Breast epithelium (tissue), 4 donors: ENCODE measurements around the gene ATP8A1. TPM values are rescaled to one million over a fixed set of nuclear protein-coding genes. Genes with fewer than 3 reads are reported as not detected.

Source experiments
- DNase-seq, 2 donors: peaks; one replicate each; pipeline ENCODE4 v3.0.0-alpha.2; 2019; ENCODE audit warnings: low spot score in 2 of 2
- H3K27ac ChIP-seq, 2 donors: fragments of 200-600 bp; sonication (generic) in 1 of 2; one replicate each; pipeline ENCODE4 v1.5.1; 2016 to 2019; ENCODE audit warnings: mild to moderate bottlenecking in 1 of 2
- H3K27me3 ChIP-seq, 2 donors: fragments of 200-600 bp; sonication (generic) in 1 of 2; one replicate each; pipeline versions ENCODE4 v1.5.1 to v1.6.0; 2017 to 2019; ENCODE audit warnings: control low read depth in 1 of 2, mild to moderate bottlenecking in 1 of 2
- H3K36me3 ChIP-seq: fragments of 200-600 bp; one replicate; pipeline ENCODE4 v1.5.1; 2019
- H3K4me1 ChIP-seq, 2 donors: fragments of 200-600 bp; sonication (generic); one replicate each; pipeline ENCODE4 v1.5.1; 2016 to 2019; ENCODE audit warnings: control low read depth in 1 of 2
- H3K4me3 ChIP-seq, 3 donors: fragments of 200-600 bp; sonication (generic); 1 replicate in 2 of 3; 2 replicates in 1 of 3; pipeline ENCODE4 v1.5.1; 2016 to 2019; ENCODE audit warnings: mild to moderate bottlenecking in 3 of 3, moderate library complexity in 2 of 3
- H3K9me3 ChIP-seq, 2 donors: fragments of 200-600 bp; sonication (generic) in 1 of 2; one replicate each; pipeline ENCODE4 v1.5.1; 2016 to 2019; ENCODE audit warnings: control low read depth in 1 of 2
- POLR2A ChIP-seq: fragments of 450-650 bp; IDR thresholded peaks from one replicate; pipeline ENCODE4 v1.6.1; 2016; ENCODE audit warnings: antibody characterized with exemption, mild to moderate bottlenecking, moderate library complexity
- POLR2AphosphoS5 ChIP-seq, 3 donors: sonication (generic); formaldehyde crosslinking; IDR thresholded peaks; one replicate each; pipeline ENCODE4 v1.6.1; 2017; ENCODE audit warnings: antibody characterized with exemption in 3 of 3
- intact Hi-C: fragments of 100-400 bp; cut with DNase I; formaldehyde crosslinking; loops from one replicate; pipeline ENCODE4 v1.15.1; 2023; ENCODE audit warnings: low total_unique reads
- total RNA-seq, 3 donors: library from RNA; depleted of rRNA; stranded (reverse); fragments of >200 nt; gene quantifications; one replicate each; pipeline ENCODE4 v1.1.0, GENCODE V29; 2016
- TF ChIP-seq, protein P1 (sequence below), 3 donors: fragments of 450-650 bp; IDR thresholded peaks; one replicate each; pipeline ENCODE4 v1.5.1; 2016 to 2017; ENCODE audit warnings: antibody characterized with exemption in 3 of 3, mild to moderate bottlenecking in 3 of 3, moderate library complexity in 3 of 3

Gene ATP8A1
- total RNA-seq, 3 donors from 2014 or later, result 12.2 to 17.0 (median 14.8) TPM

DNA sequence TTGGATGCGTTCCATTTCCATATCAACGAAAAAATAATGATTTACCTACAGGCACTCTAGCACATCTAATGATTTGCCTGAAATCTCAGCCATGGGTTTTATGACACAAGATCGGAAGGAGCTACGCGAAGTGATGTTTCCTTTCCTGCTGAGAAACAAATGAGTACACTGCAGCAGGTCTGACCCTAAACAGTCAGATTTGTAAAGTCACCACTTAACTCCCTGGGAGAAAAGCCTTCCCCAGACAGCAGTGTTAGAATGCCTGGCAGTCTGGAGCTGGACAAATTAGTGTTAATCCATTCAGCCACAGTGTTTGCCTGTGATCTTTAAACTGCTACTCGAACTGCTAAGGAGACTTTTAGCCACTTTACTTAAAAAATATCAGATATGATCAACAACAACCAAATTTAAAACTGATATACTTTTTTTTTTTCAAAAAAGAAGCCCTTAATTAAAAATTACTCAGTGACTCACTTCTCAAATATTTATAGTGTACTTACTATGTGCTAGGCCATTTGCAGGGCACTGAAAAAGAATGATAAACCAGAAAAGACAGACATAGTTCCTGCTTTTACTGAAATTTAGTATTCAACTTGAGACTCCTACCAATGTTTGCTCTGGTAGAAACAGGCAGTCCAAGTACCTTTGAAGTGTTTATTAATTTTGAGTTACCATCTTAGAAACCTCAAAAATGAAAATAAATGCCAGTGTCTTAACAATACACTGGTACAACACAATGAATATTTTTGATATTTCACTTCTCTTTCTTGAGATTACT is 155.1 kb downstream of the ATP8A1 start:
- Histone ChIP-seq H3K36me3 (no peaks in the 10 kb centered on the region), H3K4me1 (no peaks in the 10 kb centered on the region), H3K4me3 (no peak overlapping the region), H3K27me3 (no peaks in the 10 kb centered on the region), H3K9me3 (no peaks in the 10 kb centered on the region), H3K27ac (no peak overlapping the region)
- no peak for DNase-seq
- TF ChIP-seq, protein P1, sequence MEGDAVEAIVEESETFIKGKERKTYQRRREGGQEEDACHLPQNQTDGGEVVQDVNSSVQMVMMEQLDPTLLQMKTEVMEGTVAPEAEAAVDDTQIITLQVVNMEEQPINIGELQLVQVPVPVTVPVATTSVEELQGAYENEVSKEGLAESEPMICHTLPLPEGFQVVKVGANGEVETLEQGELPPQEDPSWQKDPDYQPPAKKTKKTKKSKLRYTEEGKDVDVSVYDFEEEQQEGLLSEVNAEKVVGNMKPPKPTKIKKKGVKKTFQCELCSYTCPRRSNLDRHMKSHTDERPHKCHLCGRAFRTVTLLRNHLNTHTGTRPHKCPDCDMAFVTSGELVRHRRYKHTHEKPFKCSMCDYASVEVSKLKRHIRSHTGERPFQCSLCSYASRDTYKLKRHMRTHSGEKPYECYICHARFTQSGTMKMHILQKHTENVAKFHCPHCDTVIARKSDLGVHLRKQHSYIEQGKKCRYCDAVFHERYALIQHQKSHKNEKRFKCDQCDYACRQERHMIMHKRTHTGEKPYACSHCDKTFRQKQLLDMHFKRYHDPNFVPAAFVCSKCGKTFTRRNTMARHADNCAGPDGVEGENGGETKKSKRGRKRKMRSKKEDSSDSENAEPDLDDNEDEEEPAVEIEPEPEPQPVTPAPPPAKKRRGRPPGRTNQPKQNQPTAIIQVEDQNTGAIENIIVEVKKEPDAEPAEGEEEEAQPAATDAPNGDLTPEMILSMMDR (IDR thresholded peaks at IDR 0.05), result no peak
- intact Hi-C loops, result no loop called here

DNA sequence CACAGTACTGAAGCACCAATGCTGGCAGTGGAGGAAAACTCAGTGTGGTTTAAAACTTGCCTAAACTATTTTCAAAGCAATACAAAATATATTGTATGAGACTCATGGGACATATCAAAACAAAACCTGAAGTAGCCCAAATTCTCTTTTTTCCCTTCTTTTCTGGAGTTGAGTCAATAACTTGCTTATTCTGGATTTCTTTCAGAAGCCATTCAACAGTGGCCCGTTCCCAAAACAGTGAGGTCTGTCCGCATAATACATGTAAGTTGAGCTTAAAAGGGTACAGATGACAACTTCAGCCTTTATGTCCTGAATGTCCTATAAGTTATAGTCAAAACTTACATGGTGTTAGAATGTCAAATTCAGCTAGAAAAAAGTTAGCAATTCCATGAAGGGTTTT is 158.9 kb downstream of the ATP8A1 start:
- Histone ChIP-seq H3K4me3 (no peak overlapping the region), H3K4me1 (no peaks in the 10 kb centered on the region), H3K27me3 (no peaks in the 10 kb centered on the region), H3K36me3 (no peaks in the 10 kb centered on the region), H3K27ac (no peak overlapping the region), H3K9me3 (no peaks in the 10 kb centered on the region)
- no peak for DNase-seq
- TF ChIP-seq, protein P1 (IDR thresholded peaks at IDR 0.05), result no peak
- TF ChIP-seq POLR2A, result no peak
- no peak for TF ChIP-seq POLR2AphosphoS5 (IDR thresholded peaks at IDR 0.05)
- intact Hi-C loops, result no loop called here

DNA sequence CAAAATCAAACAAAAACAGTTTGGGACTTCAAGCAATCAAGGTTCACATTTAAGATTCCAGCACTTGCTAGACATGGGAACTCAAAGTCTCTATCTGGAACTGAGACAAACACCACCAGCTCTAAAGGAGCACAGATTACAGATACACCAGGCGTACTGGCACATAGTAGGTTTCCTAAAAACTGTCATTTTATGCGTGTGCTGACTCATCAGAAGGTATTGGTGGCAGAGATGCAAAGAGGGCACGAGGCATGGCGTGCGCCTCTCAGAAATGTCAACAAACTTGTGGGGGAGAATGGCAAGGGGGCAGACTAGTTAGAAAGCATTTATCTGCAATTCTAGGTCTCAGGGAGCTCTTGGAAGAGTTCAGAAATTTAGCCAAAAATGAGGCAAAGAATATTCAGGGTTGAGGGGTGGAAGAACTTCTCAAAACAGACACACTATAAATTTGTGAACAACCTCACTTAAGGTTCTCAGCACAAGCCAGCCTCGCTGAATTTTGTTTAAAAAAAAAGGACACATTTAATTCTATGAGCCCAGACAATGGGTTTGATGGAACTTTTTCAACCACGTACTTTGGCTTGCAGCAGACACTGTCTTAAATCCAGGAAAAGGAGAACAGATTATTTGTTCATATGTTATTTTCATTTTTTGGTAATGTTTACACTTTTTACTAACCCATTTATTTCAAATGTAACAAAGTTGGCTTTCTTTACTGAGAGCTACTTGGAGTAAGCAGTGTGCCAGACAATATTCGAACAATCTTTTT is 159.6 kb downstream of the ATP8A1 start:
- H3K27ac ChIP-seq, result no peak overlapping the region
- no peak overlapping the region for H3K4me3 ChIP-seq
- intact Hi-C loops, result no loop called here
- H3K27me3 ChIP-seq, result no peaks in the 10 kb centered on the region
- TF ChIP-seq, protein P1 (IDR thresholded peaks at IDR 0.05), result no peak
- TF ChIP-seq POLR2AphosphoS5 (IDR thresholded peaks at IDR 0.05) (no peak), POLR2A (no peak)
- no peaks in the 10 kb centered on the region for H3K4me1 ChIP-seq
- H3K9me3 ChIP-seq, result no peaks in the 10 kb centered on the region
- H3K36me3 ChIP-seq, result no peaks in the 10 kb centered on the region
- DNase-seq, result no peak

DNA sequence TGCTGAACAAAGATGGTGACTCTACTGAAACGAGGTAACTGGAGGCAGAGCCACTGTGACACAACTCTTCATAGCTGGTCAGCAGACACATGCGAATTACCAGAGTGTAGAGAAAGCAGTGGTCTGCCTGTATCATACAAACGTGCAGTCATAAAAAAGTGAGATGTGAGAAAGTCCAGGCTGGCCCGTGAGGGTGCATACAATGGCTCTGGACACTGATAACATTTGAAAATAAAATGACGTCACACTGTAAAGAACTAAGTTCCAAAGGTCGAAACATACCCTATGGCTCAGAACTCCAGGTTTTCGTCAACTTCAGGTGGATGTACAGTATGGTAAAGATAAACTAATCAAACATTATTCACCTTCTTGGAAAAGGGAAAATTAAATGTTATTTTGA is 163.9 kb downstream of the ATP8A1 start:
- no peak overlapping the region for H3K27ac ChIP-seq
- no peaks in the 10 kb centered on the region for H3K9me3 ChIP-seq

More for the DNA sequence above, 163.9 kb downstream of the ATP8A1 start:
- no peaks in the 10 kb centered on the region for H3K27me3 ChIP-seq
- intact Hi-C loops, result no loop called here
- H3K4me3 ChIP-seq, result no peak overlapping the region
- H3K36me3 ChIP-seq, result no peaks in the 10 kb centered on the region
- TF ChIP-seq POLR2AphosphoS5 (IDR thresholded peaks at IDR 0.05) (no peak), POLR2A (no peak)
- TF ChIP-seq, protein P1 (IDR thresholded peaks at IDR 0.05), result no peak
- H3K4me1 ChIP-seq, result no peaks in the 10 kb centered on the region
- DNase-seq, result no peak
